Activated CD8-positive, alpha-beta memory T cell treated with anti-CD3 and anti-CD28 coated beads, Interleukin-2, amount 50 U/mL, for 48 hours (primary cell): ENCODE results near the gene TNFRSF4.

Experiments used
- DNase-seq: peaks from one replicate; pipeline ENCODE4 v3.0.0-alpha.2; 2020

Gene TNFRSF4

DNA sequence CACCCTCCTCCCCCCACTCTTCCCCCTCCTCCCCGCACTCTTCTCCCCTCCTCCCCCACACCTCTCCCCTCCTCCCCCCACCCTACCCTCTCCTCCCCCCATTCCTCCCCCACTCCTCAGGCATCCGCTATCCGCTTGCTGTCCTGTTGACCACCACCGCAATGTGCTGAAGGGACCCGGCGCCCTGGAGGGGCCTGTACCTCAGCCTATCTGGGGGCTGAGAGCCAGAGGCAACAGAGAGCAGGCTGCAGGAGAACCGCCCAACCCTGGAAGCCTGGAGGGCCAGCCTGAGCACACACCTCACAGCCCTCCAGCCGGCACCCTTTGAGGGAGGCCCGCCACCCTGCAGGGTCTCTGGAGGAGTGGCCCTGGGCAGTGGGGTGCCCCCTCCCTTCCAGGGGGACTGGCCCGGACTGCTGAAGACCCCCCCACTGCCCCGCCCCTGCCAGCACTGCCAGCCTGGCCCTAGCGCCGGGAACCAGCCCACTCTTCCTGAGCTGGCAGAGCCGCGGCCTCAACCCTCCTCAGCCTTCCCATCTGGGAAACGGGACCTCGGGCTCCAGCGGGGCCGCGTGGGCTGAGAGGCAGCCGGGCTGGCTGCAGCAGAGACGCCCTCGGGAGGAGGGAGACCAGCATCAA, 31.3 kb upstream of the TNFRSF4 start:
- no peak for DNase-seq

DNA sequence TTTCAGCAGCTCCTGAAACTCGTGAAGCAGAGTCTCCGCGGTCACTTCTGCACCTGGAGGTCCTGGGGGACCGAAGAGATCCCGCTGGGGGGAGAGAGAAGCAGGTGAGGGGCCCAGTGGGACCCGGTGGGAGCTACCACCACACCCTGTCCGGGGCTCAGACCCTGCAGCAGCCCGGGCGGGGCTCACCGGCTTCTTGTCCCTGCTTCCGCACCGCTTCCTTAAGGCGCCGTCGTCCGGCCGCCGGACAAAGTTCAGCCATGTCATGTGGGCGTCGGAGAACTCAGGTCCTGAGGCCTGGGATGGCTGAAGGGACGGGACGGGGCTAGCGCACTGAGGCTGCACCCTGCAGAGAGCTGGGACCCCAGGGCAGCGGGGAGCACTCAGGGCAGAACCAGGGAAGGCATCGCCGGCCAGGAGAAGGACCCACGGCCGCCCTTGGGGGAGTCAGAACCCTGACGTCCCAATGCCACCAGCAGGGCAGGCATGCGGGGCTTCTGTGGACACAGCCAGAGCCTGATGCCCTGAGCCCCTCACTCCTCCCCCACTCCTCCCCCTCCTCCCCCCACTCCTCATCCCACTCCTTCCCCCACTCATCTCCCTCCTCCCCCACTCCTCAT, 30.3 kb upstream of the TNFRSF4 start:
- DNase-seq: no peak

- no peak for DNase-seq
Measured at GRCh38 chr1:1243807-1244191, 29.8 kb upstream of the TNFRSF4 start.

- no peak for DNase-seq
Measured at GRCh38 chr1:1243266-1243660, 29.3 kb upstream of the TNFRSF4 start.

DNA sequence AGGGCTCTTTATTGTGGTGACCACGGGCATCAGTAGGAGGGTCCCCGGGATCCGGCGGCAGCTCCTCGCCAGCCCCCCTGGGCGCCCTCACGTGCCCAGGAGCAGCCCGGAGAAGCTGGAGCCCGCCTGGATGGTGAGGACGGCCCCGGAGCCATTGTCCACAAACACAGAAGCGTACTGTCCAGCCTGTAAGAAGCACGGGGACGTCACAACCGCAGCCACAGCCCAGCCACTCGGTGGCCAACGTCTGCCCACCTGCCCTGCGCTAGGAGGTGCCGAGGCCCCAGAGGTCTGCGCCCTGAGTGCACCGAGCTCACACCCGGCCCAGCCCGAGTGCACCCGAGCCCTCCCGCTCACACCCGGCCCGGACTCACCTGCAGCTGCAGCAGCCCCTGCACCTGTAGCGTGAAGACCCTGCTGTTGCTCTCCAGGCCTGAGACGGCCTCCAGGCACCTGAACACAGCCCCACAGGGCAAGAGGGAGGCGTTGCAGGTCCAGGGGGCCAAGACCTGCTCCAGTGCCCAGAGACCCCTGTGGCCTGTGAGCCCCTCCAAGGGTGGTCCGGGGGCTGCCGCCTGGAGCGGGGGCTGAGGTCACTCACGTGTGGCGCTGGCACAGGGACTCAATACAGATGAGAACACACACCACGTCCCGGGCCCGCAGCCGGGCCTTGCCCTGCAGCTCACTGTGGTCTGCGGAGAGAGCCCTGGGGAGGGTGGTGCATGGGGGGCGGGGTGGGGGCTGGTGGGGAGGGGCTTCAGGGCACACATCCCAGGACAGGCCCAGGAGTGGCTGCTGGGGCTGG, 28.7 kb upstream of the TNFRSF4 start:
- no peak for DNase-seq

GRCh38 chr1:1241588-1242219, 27.8 kb upstream of the TNFRSF4 start:
- no peak for DNase-seq

DNA sequence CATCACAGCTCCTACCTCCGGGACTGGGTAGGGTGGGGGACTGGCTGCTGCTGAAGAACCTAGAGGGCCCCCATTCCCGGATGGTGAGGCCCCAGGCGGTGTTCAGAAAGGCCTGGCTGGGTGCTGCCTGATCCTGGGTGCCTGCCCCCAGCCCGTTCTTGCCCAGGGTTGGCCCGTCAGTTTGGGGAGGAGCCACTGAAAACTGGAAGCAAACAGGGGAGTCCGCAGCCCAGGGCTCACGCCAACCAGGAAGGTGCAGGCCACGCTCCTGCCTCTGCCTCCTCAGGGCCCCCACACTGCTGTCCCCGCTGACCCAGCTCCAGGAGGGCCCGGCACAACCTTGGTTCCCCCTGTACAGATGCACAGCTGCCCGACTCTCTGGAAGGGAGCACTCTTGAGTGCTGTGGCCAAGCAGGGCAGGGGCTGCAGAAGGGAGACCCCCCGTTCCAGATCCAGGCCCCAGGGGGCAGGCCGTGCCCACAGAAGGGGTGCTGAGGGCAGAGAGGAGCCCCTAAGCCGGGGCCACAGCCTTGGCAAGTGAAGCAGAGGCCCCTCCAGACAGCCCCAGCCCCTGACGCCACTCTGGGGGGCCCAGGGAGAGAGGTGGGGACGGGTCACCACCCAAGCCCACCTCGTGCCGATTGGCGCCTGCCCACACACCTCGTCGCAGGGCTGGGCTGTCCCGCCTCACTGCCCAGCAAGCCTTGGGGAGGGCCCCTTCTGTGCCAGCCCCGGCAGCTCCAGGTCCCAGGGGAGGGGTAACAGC, 27.1 kb upstream of the TNFRSF4 start:
- DNase-seq: no peak

- no peak for DNase-seq
Measured at GRCh38 chr1:1240348-1240732, 26.4 kb upstream of the TNFRSF4 start.

- DNase-seq: no peak
Measured at GRCh38 chr1:1239614-1240347, 25.8 kb upstream of the TNFRSF4 start.

GRCh38 chr1:1239227-1239613, 25.3 kb upstream of the TNFRSF4 start:
- no peak for DNase-seq

- no peak for DNase-seq
Measured at GRCh38 chr1:1238702-1239178, 24.8 kb upstream of the TNFRSF4 start.

DNA sequence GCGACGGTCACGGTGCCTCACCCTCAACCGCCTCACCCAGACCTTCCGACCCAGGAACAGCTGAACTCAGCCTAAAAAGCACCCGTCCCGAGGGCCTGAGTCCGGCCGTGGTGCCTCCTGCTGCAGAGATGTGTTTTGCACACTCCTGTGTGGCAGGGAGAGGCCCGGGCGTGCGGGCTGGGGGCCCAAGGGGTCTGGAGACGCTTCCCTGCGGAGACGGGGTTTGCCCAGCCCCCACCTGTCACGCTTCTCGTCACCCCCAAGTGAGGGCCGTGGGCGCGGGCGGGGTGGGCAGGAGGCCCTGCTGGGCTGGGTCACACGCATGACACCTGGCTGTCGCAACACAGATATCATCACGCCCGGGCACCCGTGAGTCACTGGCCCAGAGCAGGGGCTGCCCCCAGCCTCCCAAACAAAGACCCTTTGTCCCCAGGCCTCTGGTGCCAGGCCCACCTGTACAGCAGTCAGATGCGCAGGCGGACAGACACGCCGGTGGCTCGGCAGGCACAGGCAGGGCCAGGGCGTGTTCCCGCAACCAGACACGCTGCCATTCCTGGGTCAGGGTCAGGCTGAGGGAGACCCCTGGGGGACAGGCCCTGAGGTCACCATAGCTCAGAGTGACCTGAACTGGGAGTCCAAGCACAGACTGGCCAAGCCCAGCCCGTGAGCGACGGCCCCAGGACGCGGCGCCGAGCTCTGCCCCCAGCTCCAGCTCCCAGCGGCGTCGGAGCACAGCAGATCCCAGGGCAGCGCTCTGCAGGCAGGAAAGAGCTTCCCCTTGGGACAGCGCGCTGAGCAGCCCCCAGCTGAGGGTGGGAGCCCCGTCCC, 24.1 kb upstream of the TNFRSF4 start:
- DNase-seq: no peak

DNA sequence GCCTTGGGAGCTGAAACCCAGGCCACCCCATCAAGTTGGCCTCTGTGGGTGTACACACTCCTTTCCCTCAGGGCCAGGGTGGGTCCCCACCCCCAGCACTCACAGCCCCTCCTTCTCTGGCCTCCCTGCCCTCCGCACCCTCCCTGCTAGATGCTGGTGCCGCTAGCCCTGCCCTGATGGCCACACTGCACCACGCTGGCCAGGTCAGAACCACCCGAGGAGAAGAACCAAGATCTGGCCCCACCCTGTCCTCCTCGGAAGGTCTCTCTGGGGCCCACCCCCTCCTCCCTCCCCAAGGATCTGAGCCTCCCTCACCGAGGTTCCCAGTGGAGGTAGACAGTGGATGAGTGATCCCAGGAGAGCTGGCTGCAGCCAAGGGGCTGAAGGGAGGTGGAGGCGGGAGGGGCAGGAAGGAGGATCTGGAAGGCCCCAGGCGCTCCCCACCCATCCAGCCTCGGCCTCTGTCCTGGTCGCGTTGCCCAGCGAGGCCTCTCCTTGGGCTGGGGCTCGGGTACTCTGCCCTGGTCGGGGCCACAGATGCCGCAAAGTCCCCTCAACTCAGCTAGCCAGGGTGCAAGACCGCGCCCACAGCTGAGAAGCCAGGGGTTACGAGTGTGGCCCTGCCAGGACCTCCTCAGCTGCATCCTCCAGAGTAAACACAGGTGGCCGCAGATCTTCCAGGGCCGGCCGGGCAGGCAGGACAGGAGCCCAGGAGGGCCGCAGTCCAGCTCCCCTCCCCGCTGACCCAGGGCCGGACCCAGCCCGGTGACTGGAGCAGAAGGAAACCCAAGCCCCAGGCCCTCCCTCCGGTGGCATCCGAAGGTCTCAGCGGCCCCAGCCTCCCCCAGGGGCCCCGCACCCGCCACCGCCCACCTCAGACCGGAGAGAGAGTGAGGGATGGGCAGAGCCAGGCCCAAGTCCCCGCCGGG, 23.3 kb upstream of the TNFRSF4 start:
- DNase-seq: no peak

DNA sequence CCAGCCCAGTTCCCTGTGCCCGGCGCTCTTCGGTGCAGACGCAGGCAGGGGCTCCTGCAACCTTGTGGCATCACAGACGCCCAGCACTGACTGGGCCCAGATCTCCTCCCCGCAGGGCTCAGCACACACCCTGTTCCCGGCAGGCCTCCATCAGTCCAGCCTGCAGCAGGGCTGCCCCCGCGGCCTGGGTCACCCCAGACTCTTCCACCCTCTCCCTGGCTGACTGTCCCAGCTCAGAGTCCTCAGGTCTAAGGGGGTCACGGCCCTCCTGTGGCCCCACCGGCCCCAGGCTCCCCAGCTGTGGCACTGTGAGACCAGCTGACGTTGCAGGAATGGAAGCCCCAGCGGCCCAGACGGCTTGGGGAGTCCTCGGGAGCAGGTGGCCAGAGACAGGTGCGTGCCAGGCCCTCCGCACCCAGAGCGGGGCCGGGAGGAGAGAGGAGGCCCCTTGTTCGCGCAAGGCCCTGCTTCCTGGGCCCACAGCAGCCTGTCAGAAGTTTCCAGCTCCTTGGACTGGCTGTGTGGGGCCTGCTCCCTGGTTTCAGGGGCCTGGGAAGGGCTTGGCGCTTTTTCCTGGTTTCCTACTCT, 22.3 kb upstream of the TNFRSF4 start:
- DNase-seq: no peak

DNA sequence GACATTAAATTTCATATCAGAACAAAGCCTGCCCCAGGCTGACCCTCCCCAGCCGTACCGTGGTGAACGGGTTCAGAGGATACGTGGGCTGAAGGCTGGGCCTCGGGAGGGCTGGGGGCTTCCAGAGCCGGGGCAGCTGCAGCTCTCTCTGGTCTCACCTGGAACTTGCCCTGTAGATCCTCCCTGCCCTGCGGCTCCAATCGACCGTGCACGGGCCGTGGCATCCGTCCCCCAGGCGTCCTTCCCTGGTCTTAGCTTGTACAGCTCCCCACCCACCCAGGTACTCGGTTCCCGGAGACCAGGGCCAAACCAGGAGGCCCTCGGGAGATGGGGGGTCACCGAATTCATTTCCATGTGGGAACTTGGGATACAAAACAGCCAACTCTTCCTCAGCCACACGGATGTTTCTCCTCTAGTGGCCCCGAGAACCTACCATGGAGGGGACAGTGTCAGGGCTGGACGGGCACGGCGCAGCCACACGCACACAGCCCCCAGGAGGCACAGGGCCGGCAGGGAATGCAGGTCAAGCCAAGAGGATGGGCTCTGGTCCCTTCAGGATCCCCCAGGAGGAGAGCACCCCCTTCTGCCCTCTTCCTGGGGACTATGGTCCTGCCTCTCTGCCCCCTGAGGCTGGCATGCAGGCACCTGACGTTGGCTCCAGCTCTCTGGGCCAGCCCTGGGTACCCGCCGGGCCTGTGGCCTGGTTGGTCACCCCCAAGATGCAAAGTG, 21.2 kb upstream of the TNFRSF4 start:
- no peak for DNase-seq

GRCh38 chr1:1234180-1234808, 20.3 kb upstream of the TNFRSF4 start:
- DNase-seq: no peak

GRCh38 chr1:1233567-1233892, 19.6 kb upstream of the TNFRSF4 start:
- DNase-seq: no peak

DNA sequence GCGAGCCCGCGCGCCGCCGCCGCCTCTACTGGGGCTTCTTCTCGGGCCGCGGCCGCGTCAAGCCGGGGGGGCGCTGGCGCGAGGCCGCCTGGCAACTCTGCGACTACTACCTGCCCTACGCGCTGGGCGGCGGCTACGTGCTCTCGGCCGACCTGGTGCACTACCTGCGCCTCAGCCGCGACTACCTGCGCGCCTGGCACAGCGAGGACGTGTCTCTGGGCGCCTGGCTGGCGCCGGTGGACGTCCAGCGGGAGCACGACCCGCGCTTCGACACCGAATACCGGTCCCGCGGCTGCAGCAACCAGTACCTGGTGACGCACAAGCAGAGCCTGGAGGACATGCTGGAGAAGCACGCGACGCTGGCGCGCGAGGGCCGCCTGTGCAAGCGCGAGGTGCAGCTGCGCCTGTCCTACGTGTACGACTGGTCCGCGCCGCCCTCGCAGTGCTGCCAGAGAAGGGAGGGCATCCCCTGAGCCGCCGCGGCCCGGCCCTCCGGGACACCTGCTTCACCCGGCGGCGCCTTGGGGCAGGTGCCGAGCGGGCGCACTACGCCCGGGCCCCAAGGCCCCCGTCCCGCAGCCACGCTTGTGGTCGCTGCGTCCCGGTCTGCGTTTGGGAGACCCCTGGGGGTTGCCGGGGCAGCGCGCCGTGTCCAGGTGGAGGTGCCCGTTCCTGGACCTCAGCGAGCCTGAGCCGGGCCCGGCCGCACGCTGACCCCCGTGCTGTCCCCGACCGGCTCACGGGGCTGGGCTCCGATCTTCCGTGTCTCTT, 19.0 kb upstream of the TNFRSF4 start:
- no peak for DNase-seq
